KMS-11 (cell line): ENCODE results near the gene CTIF.

Source experiments
- H2AFZ ChIP-seq: fragments of 200-600 bp; sonication (generic); 2 replicates; pipeline ENCODE4 v1.6.1; 2016; ENCODE audit warnings: antibody characterized with exemption, mixed run types, low read depth
- H3K27ac ChIP-seq: fragments of 200-600 bp; sonication (generic); 2 replicates; pipeline ENCODE4 v1.6.1; 2016; ENCODE audit warnings: mild to moderate bottlenecking, mixed run types
- H3K27me3 ChIP-seq: fragments of 200-600 bp; sonication (generic); 2 replicates; pipeline ENCODE4 v1.6.1; 2017; ENCODE audit warnings: mild to moderate bottlenecking, low read depth, mixed run types, moderate library complexity; ENCODE audit not compliant: insufficient read depth
- H3K36me3 ChIP-seq: fragments of 200-600 bp; sonication (generic); 2 replicates; pipeline ENCODE4 v1.6.1; 2017; ENCODE audit warnings: mild to moderate bottlenecking, mixed run types; ENCODE audit not compliant: insufficient read depth
- H3K4me1 ChIP-seq: fragments of 200-600 bp; sonication (generic); 2 replicates; pipeline ENCODE4 v1.6.1; 2016; ENCODE audit warnings: mild to moderate bottlenecking, low read depth, mixed run types; ENCODE audit not compliant: poor library complexity, severe bottlenecking
- H3K4me2 ChIP-seq: fragments of 200-600 bp; sonication (generic); 2 replicates; pipeline ENCODE4 v1.7.0; 2016; ENCODE audit warnings: mild to moderate bottlenecking, mixed run types
- H3K4me3 ChIP-seq: fragments of 200-600 bp; sonication (generic); IDR thresholded peaks from 2 replicates; pipeline ENCODE4 v1.6.1; 2017; ENCODE audit warnings: low read depth, low read length, mixed read lengths; ENCODE audit not compliant: insufficient read depth
- H3K79me2 ChIP-seq: fragments of 200-600 bp; sonication (generic); 2 replicates; pipeline ENCODE4 v1.6.1; 2016; ENCODE audit warnings: low read depth, mixed run types; ENCODE audit not compliant: insufficient read depth
- H3K9ac ChIP-seq: fragments of 200-600 bp; sonication (generic); 2 replicates; pipeline ENCODE4 v1.6.1; 2016; ENCODE audit warnings: mild to moderate bottlenecking, mixed run types
- H4K20me1 ChIP-seq: fragments of 200-600 bp; sonication (generic); 2 replicates; pipeline ENCODE4 v1.6.1; 2016; ENCODE audit warnings: mild to moderate bottlenecking, mixed run types; ENCODE audit not compliant: insufficient read depth
- CTCF ChIP-seq: fragments of 200-600 bp; sonication (generic); conservative IDR thresholded peaks from 2 replicates; pipeline ENCODE4 v1.6.1; 2017; ENCODE audit warnings: low read depth, mild to moderate bottlenecking, antibody characterized with exemption, low read length, moderate library complexity, mixed read lengths

The CTIF gene

DNA sequence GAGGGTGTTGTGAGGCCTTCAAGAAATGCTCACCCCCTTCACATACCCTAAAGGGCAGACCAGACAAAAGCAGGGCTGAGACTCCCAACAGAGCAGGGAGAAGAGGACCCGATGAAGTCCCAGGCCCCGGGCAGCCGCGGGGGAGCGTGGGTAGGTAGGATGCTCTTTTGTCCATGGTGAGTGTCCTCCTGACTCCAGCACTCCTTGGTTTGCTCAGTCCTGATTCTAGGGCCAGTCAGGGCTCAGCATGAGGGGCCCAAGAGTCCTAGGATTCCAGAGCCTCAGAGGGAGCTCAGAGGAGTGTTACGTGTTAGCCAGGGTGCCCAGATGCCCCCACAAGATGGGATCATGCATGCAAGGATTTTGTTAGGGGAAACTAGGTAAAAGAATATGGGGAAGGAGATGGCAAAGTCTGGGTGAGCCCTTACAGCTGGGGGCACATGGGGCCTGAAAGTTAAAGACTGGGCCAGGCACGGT lies 347.1 kb downstream of the CTIF start:
- Histone ChIP-seq H2AFZ (no peak overlapping the region), H3K36me3 (no peaks in the 10 kb centered on the region), H3K4me2 (no peak overlapping the region), H3K4me1 (peaks cover 4% of the 10 kb centered on the region), H3K27me3 (no peaks in the 10 kb centered on the region), H3K27ac (no peak overlapping the region), H3K79me2 (no peaks in the 10 kb centered on the region), H3K9ac (no peak overlapping the region), H3K4me3 (no peak overlapping the region), H4K20me1 (no peaks in the 10 kb centered on the region)
- TF ChIP-seq CTCF: no peak

- H3K4me1 ChIP-seq: peaks cover 7% of the 10 kb centered on the region
- H3K27ac ChIP-seq: no peak overlapping the region
- no peak overlapping the region for H3K9ac ChIP-seq
- H3K4me3 ChIP-seq: no peak overlapping the region
- no peaks in the 10 kb centered on the region for H4K20me1 ChIP-seq
- no peak overlapping the region for H2AFZ ChIP-seq
- no peak for TF ChIP-seq CTCF
- H3K27me3 ChIP-seq: no peaks in the 10 kb centered on the region
- no peak overlapping the region for H3K4me2 ChIP-seq
- H3K79me2 ChIP-seq: no peaks in the 10 kb centered on the region
- H3K36me3 ChIP-seq: no peaks in the 10 kb centered on the region
Measured at GRCh38 chr18:48886520-48887293, 347.9 kb downstream of the CTIF start.

DNA sequence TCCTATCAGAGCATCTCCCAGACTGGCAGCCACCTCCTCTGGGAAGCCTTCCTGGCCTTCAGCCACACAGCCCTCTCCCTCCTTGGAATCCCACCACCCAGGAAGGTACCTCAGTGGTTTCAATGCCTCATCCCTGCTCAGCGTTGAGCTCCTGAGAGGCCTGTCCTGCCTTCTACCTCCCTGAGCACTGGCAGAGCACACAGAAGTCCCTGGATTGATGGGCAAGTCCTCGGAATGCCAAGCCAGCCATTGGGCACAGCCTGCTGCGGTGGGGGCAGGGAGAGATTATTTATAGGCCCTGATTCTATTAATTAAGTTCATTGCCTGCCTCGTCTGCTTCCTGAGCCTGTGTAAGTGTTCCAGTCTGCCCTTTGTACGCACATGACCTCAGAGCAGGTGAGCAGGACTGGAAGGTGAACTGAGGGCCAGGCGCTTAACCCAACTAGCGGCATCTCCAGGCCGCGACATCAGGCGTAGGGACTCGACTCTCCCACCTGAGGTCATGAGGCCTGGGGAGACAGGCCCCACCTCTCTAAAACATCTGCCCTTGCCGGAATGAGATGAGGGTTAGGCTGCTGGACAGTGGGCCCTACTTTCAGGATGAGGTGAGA lies 348.6 kb downstream of the CTIF start:
- Histone ChIP-seq H4K20me1 (no peaks in the 10 kb centered on the region), H3K4me1 (peaks cover 7% of the 10 kb centered on the region), H3K27ac (no peak overlapping the region), H3K9ac (no peak overlapping the region), H3K36me3 (no peaks in the 10 kb centered on the region), H2AFZ (no peak overlapping the region), H3K4me3 (no peak overlapping the region), H3K79me2 (no peaks in the 10 kb centered on the region), H3K27me3 (no peaks in the 10 kb centered on the region), H3K4me2 (no peak overlapping the region)
- no peak for TF ChIP-seq CTCF

DNA sequence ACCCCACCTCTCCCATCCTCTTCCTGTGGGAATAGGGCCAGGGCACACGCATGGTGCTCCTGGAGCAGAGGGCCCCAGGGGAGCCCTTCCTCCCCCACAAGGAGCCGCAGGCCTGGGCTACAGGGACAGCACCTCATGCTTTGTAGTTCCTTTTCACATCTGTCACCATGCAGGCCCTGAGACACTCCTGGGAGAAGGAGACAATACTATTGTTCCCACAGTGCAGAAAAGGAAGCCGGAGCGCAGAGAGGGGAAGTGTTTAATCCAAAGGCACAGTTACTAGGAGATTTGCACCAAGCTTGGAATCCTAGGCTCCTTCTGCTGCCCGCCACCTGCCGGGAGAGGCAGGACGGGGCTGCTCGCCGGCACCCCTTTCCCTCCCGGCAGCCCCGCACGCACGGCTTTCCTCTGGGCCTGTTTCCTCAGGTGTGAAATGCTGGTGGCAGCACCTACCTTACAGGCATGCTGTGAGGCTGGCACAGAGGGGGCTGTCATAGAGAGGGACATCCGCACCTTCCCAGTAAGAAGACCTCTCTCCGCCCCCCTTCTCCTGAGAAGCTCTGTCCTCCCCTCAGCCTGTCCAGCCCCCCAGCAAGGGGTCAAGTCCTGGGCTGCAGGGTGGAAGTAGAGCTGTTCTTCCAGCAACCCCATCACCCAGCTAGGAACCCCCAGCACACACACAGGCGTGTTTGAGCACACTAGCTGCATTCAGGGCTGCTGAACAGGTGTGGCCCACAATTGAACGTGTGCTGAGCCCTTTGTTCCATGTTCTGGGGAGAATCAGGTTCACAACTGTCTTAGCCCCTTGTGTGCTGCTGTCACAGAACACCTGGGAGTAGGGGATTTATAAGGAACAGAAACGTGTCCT lies 349.3 kb downstream of the CTIF start:
- Histone ChIP-seq H3K4me2 (no peak overlapping the region), H3K79me2 (no peaks in the 10 kb centered on the region), H3K36me3 (no peaks in the 10 kb centered on the region), H3K4me1 (peaks cover 7% of the 10 kb centered on the region), H3K4me3 (no peak overlapping the region), H3K9ac (no peak overlapping the region), H4K20me1 (no peaks in the 10 kb centered on the region), H3K27ac (no peak overlapping the region), H2AFZ (no peak overlapping the region), H3K27me3 (no peaks in the 10 kb centered on the region)
- TF ChIP-seq CTCF: no peak
